Activated naive CD4-positive, alpha-beta T cell treated with anti-CD3 and anti-CD28 coated beads, Interleukin-2, amount 50 U/mL, for 72 hours (primary cell): ENCODE measurements around the gene INSYN1. TPM values are rescaled to one million over a fixed set of nuclear protein-coding genes. Genes with fewer than 3 reads are reported as not detected.
"Not testable (repeated sequence)": the region's sequence is repeated elsewhere in the genome, so short reads cannot be mapped to it uniquely, and the experiment has no call there.

Source experiments
- ATAC-seq, 2 donors: fragments of 150-1000 bp; cut with Tn5 transposase; 2 replicates each; pipeline ENCODE4 v1.10.0; 2021; ENCODE audit warnings: mild to moderate bottlenecking in 2 of 2, moderate library complexity in 2 of 2
- DNase-seq, 2 donors: peaks; one replicate each; pipeline ENCODE4 v3.0.0; 2021 to 2022; ENCODE audit warnings: low spot score in 2 of 2
- H3K27ac Mint-ChIP-seq, 2 donors: one replicate each; pipeline ENCODE4 v1.8.0; 2022; ENCODE audit warnings: mild to moderate bottlenecking in 2 of 2, mixed read lengths in 2 of 2
- H3K36me3 Mint-ChIP-seq, 2 donors: one replicate each; pipeline ENCODE4 v1.8.0; 2022; ENCODE audit warnings: mixed read lengths in 2 of 2
- H3K9me3 Mint-ChIP-seq, 2 donors: one replicate each; pipeline ENCODE4 v1.8.0; 2022; ENCODE audit warnings: mixed read lengths in 2 of 2
- total RNA-seq, 2 donors: library from RNA; stranded (reverse); gene quantifications; one replicate each; pipeline ENCODE4 v1.2.3, GENCODE V29; 2022

INSYN1 gene
- total RNA-seq, 2 donors from 2014 or later, result not detected

GRCh38 chr15:73709686-73710085, 43.5 kb downstream of the INSYN1 start:
- ATAC-seq, result no peak
- no peak for DNase-seq
- H3K9me3 Mint-ChIP-seq, result no peaks in the 10 kb centered on the region
- no peak overlapping the region for H3K27ac Mint-ChIP-seq
- no peaks in the 10 kb centered on the region for H3K36me3 Mint-ChIP-seq

GRCh38 chr15:73709241-73709640, 43.9 kb downstream of the INSYN1 start:
- no peak for DNase-seq
- Mint-ChIP-seq H3K27ac (no peak overlapping the region), H3K9me3 (no peaks in the 10 kb centered on the region), H3K36me3 (no peaks in the 10 kb centered on the region)
- no peak for ATAC-seq

- DNase-seq (no peak), ATAC-seq (no peak)
- peak overlapping the region; percentile 2 to 32 for H3K27ac Mint-ChIP-seq
- H3K36me3 Mint-ChIP-seq, result no peaks in the 10 kb centered on the region
- H3K9me3 Mint-ChIP-seq, result no peaks in the 10 kb centered on the region
Measured at GRCh38 chr15:73708691-73709090, 44.5 kb downstream of the INSYN1 start.

- Mint-ChIP-seq H3K9me3 (no peaks in the 10 kb centered on the region), H3K36me3 (no peaks in the 10 kb centered on the region), H3K27ac (no peak overlapping the region)
- peak; percentile 77 to 79 for ATAC-seq
- DNase-seq, result peak; percentile 60 to 70
Measured at GRCh38 chr15:73704869-73705645, 48.1 kb downstream of the INSYN1 start.

- not testable (repeated sequence) for ATAC-seq, H3K27ac Mint-ChIP-seq, H3K36me3 Mint-ChIP-seq, DNase-seq, H3K9me3 Mint-ChIP-seq
Measured at GRCh38 chr15:73704142-73704868, 48.8 kb downstream of the INSYN1 start.

GRCh38 chr15:73703601-73704000, 49.5 kb downstream of the INSYN1 start:
- ATAC-seq, H3K27ac Mint-ChIP-seq, DNase-seq, H3K36me3 Mint-ChIP-seq, H3K9me3 Mint-ChIP-seq: not testable (repeated sequence)

- H3K9me3 Mint-ChIP-seq, H3K36me3 Mint-ChIP-seq, H3K27ac Mint-ChIP-seq, DNase-seq, ATAC-seq: not testable (repeated sequence)
Measured at GRCh38 chr15:73702311-73703239, 50.6 kb downstream of the INSYN1 start.

GRCh38 chr15:73700041-73700842, 52.9 kb downstream of the INSYN1 start:
- peak; percentile 41 to 61 for ATAC-seq
- Mint-ChIP-seq H3K36me3 (no peaks in the 10 kb centered on the region), H3K27ac (no peak overlapping the region), H3K9me3 (no peaks in the 10 kb centered on the region)
- DNase-seq, result peak; percentile 68 to 71

GRCh38 chr15:73699249-73700040, 53.7 kb downstream of the INSYN1 start:
- ATAC-seq (no peak), DNase-seq (no peak)
- no peaks in the 10 kb centered on the region for H3K36me3 Mint-ChIP-seq
- no peaks in the 10 kb centered on the region for H3K9me3 Mint-ChIP-seq
- no peak overlapping the region for H3K27ac Mint-ChIP-seq

GRCh38 chr15:73697033-73697467, 56.1 kb downstream of the INSYN1 start:
- Mint-ChIP-seq H3K9me3 (no peaks in the 10 kb centered on the region), H3K36me3 (no peaks in the 10 kb centered on the region), H3K27ac (no peak overlapping the region)
- ATAC-seq (peak; percentile 91 to 94), DNase-seq (peak; percentile 71 to 85)

GRCh38 chr15:73696641-73697001, 56.5 kb downstream of the INSYN1 start:
- ATAC-seq (no peak), DNase-seq (no peak)
- Mint-ChIP-seq H3K27ac (no peak overlapping the region), H3K9me3 (no peaks in the 10 kb centered on the region), H3K36me3 (no peaks in the 10 kb centered on the region)

- DNase-seq (no peak), ATAC-seq (no peak)
- Mint-ChIP-seq H3K27ac (no peak overlapping the region), H3K36me3 (no peaks in the 10 kb centered on the region), H3K9me3 (no peaks in the 10 kb centered on the region)
Measured at GRCh38 chr15:73695773-73696640, 57.1 kb downstream of the INSYN1 start.

- H3K9me3 Mint-ChIP-seq, result no peaks in the 10 kb centered on the region
- no peaks in the 10 kb centered on the region for H3K36me3 Mint-ChIP-seq
- no peak for DNase-seq
- ATAC-seq, result no peak
- H3K27ac Mint-ChIP-seq, result no peak overlapping the region
Measured at GRCh38 chr15:73694419-73694818, 58.7 kb downstream of the INSYN1 start.

GRCh38 chr15:73691396-73691795, 61.8 kb downstream of the INSYN1 start:
- ATAC-seq (no peak), DNase-seq (no peak)
- Mint-ChIP-seq H3K27ac (no peak overlapping the region), H3K36me3 (no peaks in the 10 kb centered on the region), H3K9me3 (no peaks in the 10 kb centered on the region)

- no peak for ATAC-seq
- no peak for DNase-seq
- Mint-ChIP-seq H3K36me3 (no peaks in the 10 kb centered on the region), H3K27ac (no peak overlapping the region), H3K9me3 (no peaks in the 10 kb centered on the region)
Measured at GRCh38 chr15:73688455-73688854, 64.7 kb downstream of the INSYN1 start.
